Keratinocyte (primary cell): ENCODE data around the gene FMOD. TPM values are rescaled to one million over a fixed set of nuclear protein-coding genes. Genes with fewer than 3 reads are reported as not detected.

Experiments
- DNase-seq: peaks from one replicate; pipeline ENCODE4 v3.0.0-alpha.2; 2011; ENCODE audit warnings: low read depth, missing footprints, low spot score
- FAIRE-seq: peaks from 2 replicates; lab custom pipeline; 2011; peaks lifted over from hg19 to GRCh38; lab: Jason Lieb, UNC
- H2AFZ ChIP-seq: 2 replicates; pipeline ENCODE4 v1.6.0; 2012; ENCODE audit warnings: low read length, control low read depth, inconsistent platforms; ENCODE audit not compliant: control insufficient read depth
- H3K27ac ChIP-seq: 2 replicates; pipeline ENCODE4 v1.5.1; 2011; ENCODE audit warnings: low read length; ENCODE audit not compliant: control insufficient read depth, insufficient read depth
- H3K27me3 ChIP-seq: 3 replicates; pipeline ENCODE4 v1.6.0; 2011; ENCODE audit warnings: low read length; ENCODE audit not compliant: control insufficient read depth, insufficient read depth; ENCODE audit errors: extremely low read depth
- H3K36me3 ChIP-seq, 2 experiments: 2 replicates in 1 of 2; 3 replicates in 1 of 2; pipeline ENCODE4 v1.5.1; 2011; ENCODE audit warnings: low read length in 2 of 2, mild to moderate bottlenecking in 1 of 2; ENCODE audit not compliant: control insufficient read depth in 2 of 2, insufficient read depth in 2 of 2; ENCODE audit errors: extremely low read depth in 1 of 2
- H3K4me1 ChIP-seq: 3 replicates; pipeline ENCODE4 v1.5.1; 2011; ENCODE audit warnings: low read length; ENCODE audit not compliant: control insufficient read depth, insufficient read depth; ENCODE audit errors: extremely low read depth
- H3K4me2 ChIP-seq: 3 replicates; pipeline ENCODE4 v1.6.0; 2011; ENCODE audit warnings: low read depth, low read length; ENCODE audit not compliant: control insufficient read depth, insufficient read depth; ENCODE audit errors: extremely low read depth
- H3K4me3 ChIP-seq, 3 experiments: fragments of 200-600 bp in 1 of 3; sonication (generic) in 1 of 3; 2 replicates in 2 of 3; 3 replicates in 1 of 3; pipeline ENCODE4 v1.5.1; 2011 to 2016; ENCODE audit warnings: low read length in 3 of 3, mild to moderate bottlenecking in 3 of 3, control low read depth in 2 of 3, inconsistent platforms in 1 of 3, low read depth in 1 of 3, mixed read lengths in 1 of 3, mixed run types in 1 of 3, moderate library complexity in 1 of 3; ENCODE audit not compliant: control insufficient read depth in 2 of 3, insufficient read depth in 2 of 3; ENCODE audit errors: extremely low read depth in 1 of 3
- H3K79me2 ChIP-seq: 2 replicates; pipeline ENCODE4 v1.6.0; 2012; ENCODE audit warnings: low read length; ENCODE audit not compliant: control insufficient read depth, insufficient read depth
- H3K9ac ChIP-seq: 3 replicates; pipeline ENCODE4 v1.6.0; 2011; ENCODE audit warnings: low read length; ENCODE audit not compliant: control insufficient read depth, insufficient read depth; ENCODE audit errors: extremely low read depth
- H3K9me1 ChIP-seq: 3 replicates; pipeline ENCODE4 v1.6.0; 2011; ENCODE audit warnings: low read length; ENCODE audit not compliant: control insufficient read depth, insufficient read depth; ENCODE audit errors: extremely low read depth
- H3K9me3 ChIP-seq: 2 replicates; pipeline ENCODE4 v1.5.1; 2012; ENCODE audit warnings: low read depth, low read length; ENCODE audit not compliant: control insufficient read depth
- H4K20me1 ChIP-seq: 3 replicates; pipeline ENCODE4 v1.6.0; 2011; ENCODE audit warnings: low read length; ENCODE audit not compliant: control insufficient read depth, insufficient read depth; ENCODE audit errors: extremely low read depth
- CTCF ChIP-seq, 3 experiments: IDR thresholded peaks in 1 of 3; conservative IDR thresholded peaks in 1 of 3; optimal IDR thresholded peaks in 1 of 3; 2 replicates in 2 of 3; 3 replicates in 1 of 3; pipeline versions ENCODE3 to v1.5.1; 2011; ENCODE audit warnings: low read length in 3 of 3, mild to moderate bottlenecking in 3 of 3, moderate library complexity in 2 of 3, control low read depth in 1 of 3, inconsistent platforms in 1 of 3; ENCODE audit not compliant: insufficient read depth in 2 of 3; ENCODE audit errors: extremely low read depth in 1 of 3
- EZH2 ChIP-seq: IDR thresholded peaks from one replicate; pipeline ENCODE4 v1.6.1; 2012; ENCODE audit warnings: inconsistent platforms, mild to moderate bottlenecking, low read length, moderate library complexity
- dilution Hi-C: fragments of 300-500 bp; cut with MboI; formaldehyde crosslinking; loops from one replicate; pipeline ENCODE4 v1.7.0; 2020; ENCODE audit warnings: low sequenced_read_pairs; ENCODE audit not compliant: extremely low pct_ligation_motif_present
- polyA plus RNA-seq, 5 experiments: library from polyadenylated mRNA; depleted of rRNA in 3 of 5; stranded (reverse) in 3 of 5; stranded (forward) in 1 of 5; unstranded in 1 of 5; fragments of >200 nt; gene quantifications; 1 replicate in 1 of 5; 2 replicates in 3 of 5; 3 replicates in 1 of 5; pipeline versions ENCODE4 v1.2.1 to v1.2.3, GENCODE V29; 2011 to 2012; ENCODE audit warnings: missing spikeins in 2 of 5, low read depth in 1 of 5, low replicate concordance in 1 of 5

Gene FMOD
- polyA plus RNA-seq, 1 donor (not counting 4 experiments of a cell fraction or from before 2014, with no cell fraction given): 0.47 TPM

- H3K9me3 ChIP-seq: no peaks in the 10 kb centered on the region
- H2AFZ ChIP-seq: no peak overlapping the region
- no peak overlapping the region for H3K4me3 ChIP-seq
- TF ChIP-seq CTCF (optimal IDR thresholded peaks at IDR 0.05 in 1 of 3, IDR thresholded peaks at IDR 0.05 in 1 of 3, conservative IDR thresholded peaks at IDR 0.05 in 1 of 3; ENCODE audit: extremely low read depth in 1 of 3, insufficient read depth in 2 of 3, low read length in 3 of 3) (no peak), EZH2 (no peak)
- no peaks in the 10 kb centered on the region for H3K9me1 ChIP-seq
- H3K9ac ChIP-seq: no peak overlapping the region
- peaks cover 3% of the 10 kb centered on the region for H3K27me3 ChIP-seq
- dilution Hi-C loops: no loop called here
- no peaks in the 10 kb centered on the region for H3K79me2 ChIP-seq
- no peaks in the 10 kb centered on the region for H4K20me1 ChIP-seq
- no peaks in the 10 kb centered on the region for H3K36me3 ChIP-seq
- no peaks in the 10 kb centered on the region for H3K4me1 ChIP-seq
- no peak overlapping the region for H3K4me2 ChIP-seq
- no peak overlapping the region for H3K27ac ChIP-seq
- FAIRE-seq (no peak), DNase-seq (no peak)
Observed at GRCh38 chr1:203379825-203380224, 28.9 kb upstream of the FMOD start.

GRCh38 chr1:203378556-203379245 lies 27.8 kb upstream of the FMOD start:
- dilution Hi-C loops: no loop called here
- H3K4me3 ChIP-seq: no peak overlapping the region
- peaks cover 3% of the 10 kb centered on the region for H3K27me3 ChIP-seq
- H3K79me2 ChIP-seq: no peaks in the 10 kb centered on the region
- H3K9me3 ChIP-seq: no peaks in the 10 kb centered on the region
- no peak overlapping the region for H3K9ac ChIP-seq
- H3K4me2 ChIP-seq: no peak overlapping the region
- no peaks in the 10 kb centered on the region for H3K36me3 ChIP-seq
- TF ChIP-seq EZH2 (no peak), CTCF (optimal IDR thresholded peaks at IDR 0.05 in 1 of 3, IDR thresholded peaks at IDR 0.05 in 1 of 3, conservative IDR thresholded peaks at IDR 0.05 in 1 of 3; ENCODE audit: extremely low read depth in 1 of 3, insufficient read depth in 2 of 3, low read length in 3 of 3) (no peak)
- no peak overlapping the region for H2AFZ ChIP-seq
- DNase-seq (no peak), FAIRE-seq (no peak)
- H3K9me1 ChIP-seq: no peaks in the 10 kb centered on the region
- no peaks in the 10 kb centered on the region for H3K4me1 ChIP-seq
- H4K20me1 ChIP-seq: no peaks in the 10 kb centered on the region
- no peak overlapping the region for H3K27ac ChIP-seq
